ENCODE results near the gene ISL2.

The ISL2 gene

DNA sequence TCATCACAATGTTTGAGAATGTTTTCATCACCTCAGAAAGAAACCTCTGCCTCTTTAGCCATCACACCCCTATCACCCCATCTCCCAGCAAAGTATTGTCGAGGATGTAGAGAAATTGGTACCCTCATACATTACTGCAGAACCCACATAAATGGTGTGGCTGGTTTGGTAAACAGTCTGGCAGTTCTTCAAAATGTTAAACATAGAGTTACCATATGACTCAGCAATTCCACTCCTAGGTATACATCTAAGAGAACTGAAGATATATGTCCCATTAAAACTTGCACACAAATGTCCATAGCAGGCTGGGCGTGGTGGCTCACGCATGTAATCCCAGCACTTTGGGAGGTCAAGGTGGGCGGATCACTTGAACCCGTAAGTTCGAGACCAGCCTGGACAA is 16.6 kb upstream of the ISL2 start:
- Histone ChIP-seq H3K79me2 (ENCODE audit: insufficient read depth, low read length) (no peaks in the 10 kb centered on the region), H3K27me3 (ENCODE audit: insufficient read depth, low read length, poor library complexity) (peaks cover 3% of the 10 kb centered on the region), H4K20me1 (ENCODE audit: insufficient read depth, low read length) (no peaks in the 10 kb centered on the region), H2AFZ (ENCODE audit: low read depth, low read length) (no peak overlapping the region), H3K4me3 (ENCODE audit: low read depth in 1 of 2, low read length in 2 of 2) (no peak overlapping the region), H3K36me3 (ENCODE audit: insufficient read depth, low read length) (no peaks in the 10 kb centered on the region), H3K27ac (ENCODE audit: low read length) (no peak overlapping the region), H3K4me2 (ENCODE audit: insufficient read depth, low read length) (no peak overlapping the region), H3K4me1 (ENCODE audit: insufficient read depth, low read length) (no peaks in the 10 kb centered on the region), H3K9me3 (ENCODE audit: insufficient read depth, low read length, severe bottlenecking) (no peaks in the 10 kb centered on the region), H3K9ac (ENCODE audit: low read depth, low read length) (no peak overlapping the region)
- ATAC-seq (ENCODE audit: insufficient read depth, low read depth) (no peak), DNase-seq (no peak)
- TF ChIP-seq, protein P1, sequence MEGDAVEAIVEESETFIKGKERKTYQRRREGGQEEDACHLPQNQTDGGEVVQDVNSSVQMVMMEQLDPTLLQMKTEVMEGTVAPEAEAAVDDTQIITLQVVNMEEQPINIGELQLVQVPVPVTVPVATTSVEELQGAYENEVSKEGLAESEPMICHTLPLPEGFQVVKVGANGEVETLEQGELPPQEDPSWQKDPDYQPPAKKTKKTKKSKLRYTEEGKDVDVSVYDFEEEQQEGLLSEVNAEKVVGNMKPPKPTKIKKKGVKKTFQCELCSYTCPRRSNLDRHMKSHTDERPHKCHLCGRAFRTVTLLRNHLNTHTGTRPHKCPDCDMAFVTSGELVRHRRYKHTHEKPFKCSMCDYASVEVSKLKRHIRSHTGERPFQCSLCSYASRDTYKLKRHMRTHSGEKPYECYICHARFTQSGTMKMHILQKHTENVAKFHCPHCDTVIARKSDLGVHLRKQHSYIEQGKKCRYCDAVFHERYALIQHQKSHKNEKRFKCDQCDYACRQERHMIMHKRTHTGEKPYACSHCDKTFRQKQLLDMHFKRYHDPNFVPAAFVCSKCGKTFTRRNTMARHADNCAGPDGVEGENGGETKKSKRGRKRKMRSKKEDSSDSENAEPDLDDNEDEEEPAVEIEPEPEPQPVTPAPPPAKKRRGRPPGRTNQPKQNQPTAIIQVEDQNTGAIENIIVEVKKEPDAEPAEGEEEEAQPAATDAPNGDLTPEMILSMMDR (IDR thresholded peaks at IDR 0.05; ENCODE audit: borderline replicate concordance, extremely low read depth, low read length, poor library complexity, severe bottlenecking): no peak
- TF ChIP-seq EZH2 (IDR thresholded peaks at IDR 0.05; ENCODE audit: borderline replicate concordance, low read depth, low read length, severe bottlenecking): no peak

DNA sequence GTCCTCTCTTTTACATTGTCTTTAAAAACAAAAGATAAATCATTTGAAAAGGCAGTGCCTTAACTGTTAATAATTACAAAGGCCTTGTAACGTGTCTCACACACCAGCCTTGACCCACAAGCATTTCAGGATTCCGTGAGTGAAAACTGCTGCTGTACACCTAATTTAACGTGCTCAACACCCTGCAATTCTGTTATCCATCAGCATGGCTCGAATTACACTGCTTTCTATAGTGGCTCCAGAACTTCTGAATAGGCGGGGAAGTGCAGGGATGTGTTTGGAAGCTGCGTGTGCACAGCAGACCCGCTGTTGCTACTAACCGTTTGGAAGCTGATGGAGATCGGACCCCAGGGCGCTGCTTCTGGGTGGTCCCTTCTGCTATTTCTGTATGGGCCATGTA is 15.4 kb upstream of the ISL2 start:
- Histone ChIP-seq H2AFZ (ENCODE audit: low read depth, low read length) (no peak overlapping the region), H3K27ac (ENCODE audit: low read length) (no peak overlapping the region), H3K4me3 (ENCODE audit: low read depth in 1 of 2, low read length in 2 of 2) (no peak overlapping the region), H3K4me1 (ENCODE audit: insufficient read depth, low read length) (no peaks in the 10 kb centered on the region), H3K27me3 (ENCODE audit: insufficient read depth, low read length, poor library complexity) (peaks cover 3% of the 10 kb centered on the region), H4K20me1 (ENCODE audit: insufficient read depth, low read length) (no peaks in the 10 kb centered on the region), H3K9ac (ENCODE audit: low read depth, low read length) (no peak overlapping the region), H3K36me3 (ENCODE audit: insufficient read depth, low read length) (no peaks in the 10 kb centered on the region), H3K4me2 (ENCODE audit: insufficient read depth, low read length) (no peak overlapping the region), H3K9me3 (ENCODE audit: insufficient read depth, low read length, severe bottlenecking) (no peaks in the 10 kb centered on the region), H3K79me2 (ENCODE audit: insufficient read depth, low read length) (no peaks in the 10 kb centered on the region)
- TF ChIP-seq, protein P1 (IDR thresholded peaks at IDR 0.05; ENCODE audit: borderline replicate concordance, extremely low read depth, low read length, poor library complexity, severe bottlenecking): no peak
- TF ChIP-seq EZH2 (IDR thresholded peaks at IDR 0.05; ENCODE audit: borderline replicate concordance, low read depth, low read length, severe bottlenecking): no peak
- DNase-seq (no peak), ATAC-seq (ENCODE audit: insufficient read depth, low read depth) (no peak)

DNA sequence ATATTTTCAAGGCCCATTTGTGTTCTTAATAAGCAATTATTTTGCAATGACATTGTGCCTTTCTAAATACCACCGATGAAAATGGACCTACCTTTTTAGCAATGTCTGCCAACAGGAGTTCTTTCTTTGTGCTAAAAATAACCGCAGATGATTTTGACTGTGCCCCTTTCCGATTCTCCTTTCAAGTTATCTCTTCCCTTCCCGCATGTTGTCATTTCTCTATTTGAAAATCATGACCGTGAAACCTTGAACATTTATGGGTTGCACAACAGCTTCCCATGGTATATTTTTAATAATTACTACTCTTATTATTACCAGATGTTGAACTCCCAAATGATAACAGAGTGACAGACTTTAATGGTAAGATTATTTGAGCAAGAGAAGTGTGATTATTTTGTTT is 15.0 kb upstream of the ISL2 start:
- Histone ChIP-seq H3K4me2 (ENCODE audit: insufficient read depth, low read length) (no peak overlapping the region), H3K4me3 (ENCODE audit: low read depth in 1 of 2, low read length in 2 of 2) (no peak overlapping the region), H3K9ac (ENCODE audit: low read depth, low read length) (no peak overlapping the region), H3K27ac (ENCODE audit: low read length) (no peak overlapping the region), H3K79me2 (ENCODE audit: insufficient read depth, low read length) (no peaks in the 10 kb centered on the region), H3K27me3 (ENCODE audit: insufficient read depth, low read length, poor library complexity) (peaks cover 3% of the 10 kb centered on the region), H3K9me3 (ENCODE audit: insufficient read depth, low read length, severe bottlenecking) (no peaks in the 10 kb centered on the region), H4K20me1 (ENCODE audit: insufficient read depth, low read length) (no peaks in the 10 kb centered on the region), H2AFZ (ENCODE audit: low read depth, low read length) (no peak overlapping the region), H3K4me1 (ENCODE audit: insufficient read depth, low read length) (no peaks in the 10 kb centered on the region), H3K36me3 (ENCODE audit: insufficient read depth, low read length) (no peaks in the 10 kb centered on the region)
- no peak for ATAC-seq (ENCODE audit: insufficient read depth, low read depth)
- TF ChIP-seq, protein P1 (IDR thresholded peaks at IDR 0.05; ENCODE audit: borderline replicate concordance, extremely low read depth, low read length, poor library complexity, severe bottlenecking): no peak
- TF ChIP-seq EZH2 (IDR thresholded peaks at IDR 0.05; ENCODE audit: borderline replicate concordance, low read depth, low read length, severe bottlenecking): no peak
- DNase-seq: no peak

DNA sequence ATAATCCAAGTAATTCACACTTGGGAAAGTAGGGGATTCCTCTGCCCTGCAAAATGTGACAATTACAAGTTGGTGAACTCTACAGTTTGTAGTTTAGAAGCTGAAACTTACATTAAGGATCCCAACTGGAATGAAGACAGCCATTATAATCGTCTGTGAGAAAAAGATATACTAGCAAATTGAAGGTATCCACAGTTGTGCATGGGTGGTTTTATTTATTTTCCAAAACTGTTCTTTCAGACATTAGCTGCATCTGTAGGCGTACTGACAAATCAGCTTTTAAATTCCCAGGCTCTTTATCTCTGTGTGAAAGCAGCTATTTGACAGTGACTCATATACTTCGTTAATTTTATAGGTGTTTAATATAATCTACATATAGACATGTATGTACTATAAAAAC is 12.5 kb upstream of the ISL2 start:
- no peaks in the 10 kb centered on the region for H3K36me3 ChIP-seq (ENCODE audit: insufficient read depth, low read length)
- no peak overlapping the region for H3K4me2 ChIP-seq (ENCODE audit: insufficient read depth, low read length)
- DNase-seq: no peak
- H3K9me3 ChIP-seq (ENCODE audit: insufficient read depth, low read length, severe bottlenecking): no peaks in the 10 kb centered on the region
- H4K20me1 ChIP-seq (ENCODE audit: insufficient read depth, low read length): no peaks in the 10 kb centered on the region
- H3K27ac ChIP-seq (ENCODE audit: low read length): no peak overlapping the region
- no peak for ATAC-seq (ENCODE audit: insufficient read depth, low read depth)
- H3K4me1 ChIP-seq (ENCODE audit: insufficient read depth, low read length): no peaks in the 10 kb centered on the region
- no peak overlapping the region for H3K9ac ChIP-seq (ENCODE audit: low read depth, low read length)
- peaks cover 3% of the 10 kb centered on the region for H3K27me3 ChIP-seq (ENCODE audit: insufficient read depth, low read length, poor library complexity)
- TF ChIP-seq, protein P1 (IDR thresholded peaks at IDR 0.05; ENCODE audit: borderline replicate concordance, extremely low read depth, low read length, poor library complexity, severe bottlenecking): no peak
- TF ChIP-seq EZH2 (IDR thresholded peaks at IDR 0.05; ENCODE audit: borderline replicate concordance, low read depth, low read length, severe bottlenecking): no peak
- no peak overlapping the region for H3K4me3 ChIP-seq (ENCODE audit: low read depth in 1 of 2, low read length in 2 of 2)
- no peaks in the 10 kb centered on the region for H3K79me2 ChIP-seq (ENCODE audit: insufficient read depth, low read length)
- H2AFZ ChIP-seq (ENCODE audit: low read depth, low read length): no peak overlapping the region
